ENCODE results near the gene CPN2.

The CPN2 gene

GRCh38 chr3:194346621-194347020 lies 4.5 kb downstream of the CPN2 start:
- no peak for TF ChIP-seq CTCF (conservative IDR thresholded peaks at IDR 0.05; ENCODE audit: low read depth, low read length)
- DNase-seq (ENCODE audit: low read depth): no peak
- no peak overlapping the region for H3K4me3 ChIP-seq (ENCODE audit: low read length)

GRCh38 chr3:194346035-194346434 lies 5.1 kb downstream of the CPN2 start:
- H3K4me3 ChIP-seq (ENCODE audit: low read length): no peak overlapping the region
- TF ChIP-seq CTCF (conservative IDR thresholded peaks at IDR 0.05; ENCODE audit: low read depth, low read length): no peak
- no peak for DNase-seq (ENCODE audit: low read depth)

- no peak for DNase-seq (ENCODE audit: low read depth)
- peak; percentile 99 for TF ChIP-seq CTCF (conservative IDR thresholded peaks at IDR 0.05; ENCODE audit: low read depth, low read length)
- H3K4me3 ChIP-seq (ENCODE audit: low read length): no peak overlapping the region
Observed at GRCh38 chr3:194344012-194344411, 7.1 kb downstream of the CPN2 start.

- no peak for DNase-seq (ENCODE audit: low read depth)
- TF ChIP-seq CTCF (conservative IDR thresholded peaks at IDR 0.05; ENCODE audit: low read depth, low read length): no peak
- H3K4me3 ChIP-seq (ENCODE audit: low read length): no peak overlapping the region
Observed at GRCh38 chr3:194343561-194343893, 7.6 kb downstream of the CPN2 start.

GRCh38 chr3:194342861-194343560 lies 8.1 kb downstream of the CPN2 start:
- no peak for DNase-seq (ENCODE audit: low read depth)

GRCh38 chr3:194340757-194341400 lies 10.2 kb downstream of the CPN2 start:
- H3K4me3 ChIP-seq (ENCODE audit: low read length): no peak overlapping the region
- DNase-seq (ENCODE audit: low read depth): no peak
- TF ChIP-seq CTCF (conservative IDR thresholded peaks at IDR 0.05; ENCODE audit: low read depth, low read length): no peak

More at GRCh38 chr3:194342861-194343560, 8.1 kb downstream of the CPN2 start:
- TF ChIP-seq CTCF (conservative IDR thresholded peaks at IDR 0.05; ENCODE audit: low read depth, low read length): no peak
- H3K4me3 ChIP-seq (ENCODE audit: low read length): no peak overlapping the region

- no peak for TF ChIP-seq CTCF (conservative IDR thresholded peaks at IDR 0.05; ENCODE audit: low read depth, low read length)
- no peak for DNase-seq (ENCODE audit: low read depth)
Observed at GRCh38 chr3:194339840-194340239, 11.3 kb downstream of the CPN2 start.

More at GRCh38 chr3:194339840-194340239, 11.3 kb downstream of the CPN2 start:
- H3K4me3 ChIP-seq (ENCODE audit: low read length): no peak overlapping the region

Data from retinal pigment epithelial cell (primary cell).